IMR-90 (cell line): ENCODE results near the gene HORMAD2. TPM values are rescaled to one million over a fixed set of nuclear protein-coding genes. Genes with fewer than 3 reads are reported as not detected.

Experiments used
- ATAC-seq: fragments of 200-7000 bp; cut with Tn5 transposase; 2 replicates; pipeline ENCODE4 v1.9.1; 2020; ENCODE audit warnings: low read depth, mild to moderate bottlenecking, moderate library complexity
- BruUV-seq: library from RNA; stranded (reverse); fragments of 400-500 nt; replicated peaks from 2 replicates; lab custom pipeline; 2021; lab: Mats Ljungman, UMichigan
- CTCF ChIA-PET: fragments of 300-600 bp; formaldehyde crosslinking; extraction: SDS; loops from one replicate; lab custom pipeline; 2021; ENCODE audit warnings: antibody characterized with exemption; lab: Yijun Ruan, JAX
- POLR2A ChIA-PET: fragments of 300-600 bp; sonication (Branson Sonifier 250); formaldehyde crosslinking; loops from one replicate; lab custom pipeline; 2022; ENCODE audit warnings: antibody characterized with exemption; ENCODE audit not compliant: unreplicated experiment; lab: Charles Lee
- DNase-seq: peaks from one replicate; pipeline ENCODE4 v3.0.0; 2013
- H2AFZ ChIP-seq: replicated peaks from 2 replicates; pipeline ENCODE3; 2013; ENCODE audit warnings: low read length, mild to moderate bottlenecking; ENCODE audit not compliant: poor library complexity
- H2AK5ac ChIP-seq: 2 replicates; pipeline ENCODE4 v1.6.1; 2013; ENCODE audit warnings: low read depth, low read length, inconsistent platforms
- H2AK9ac ChIP-seq: replicated peaks from 2 replicates; pipeline ENCODE3; 2013; ENCODE audit warnings: mild to moderate bottlenecking, low read depth, low read length, moderate library complexity; ENCODE audit not compliant: poor library complexity
- H2BK120ac ChIP-seq: 2 replicates; pipeline ENCODE4 v1.6.1; 2013; ENCODE audit warnings: low read depth, low read length, inconsistent platforms
- H2BK15ac ChIP-seq: 3 replicates; pipeline ENCODE4 v1.6.1; 2013; ENCODE audit warnings: low read depth, low read length, inconsistent platforms
- H2BK20ac ChIP-seq: 2 replicates; pipeline ENCODE4 v1.6.1; 2013; ENCODE audit warnings: low read depth, mild to moderate bottlenecking, inconsistent platforms, low read length, moderate library complexity
- H2BK5ac ChIP-seq: 2 replicates; pipeline ENCODE4 v1.6.1; 2013; ENCODE audit warnings: mild to moderate bottlenecking, low read depth, low read length, inconsistent platforms; ENCODE audit not compliant: poor library complexity, severe bottlenecking
- H3K14ac ChIP-seq: replicated peaks from 2 replicates; pipeline ENCODE4 v1.6.1; 2013; ENCODE audit warnings: low read depth, low read length, inconsistent platforms
- H3K18ac ChIP-seq: 2 replicates; pipeline ENCODE4 v1.6.1; 2013; ENCODE audit warnings: low read depth, low read length, control low read depth
- H3K23ac ChIP-seq: 2 replicates; pipeline ENCODE4 v1.6.1; 2013; ENCODE audit warnings: low read depth, low read length, inconsistent platforms
- H3K27ac ChIP-seq: 2 replicates; pipeline ENCODE4 v1.5.1; 2013; ENCODE audit warnings: mild to moderate bottlenecking, control low read depth, low read length; ENCODE audit not compliant: insufficient read depth
- H3K27me3 ChIP-seq: 2 replicates; pipeline ENCODE4 v1.6.1; 2013; ENCODE audit warnings: low read length; ENCODE audit not compliant: control insufficient read depth, insufficient read depth
- H3K36me3 ChIP-seq: 2 replicates; pipeline ENCODE4 v1.6.1; 2013; ENCODE audit warnings: low read length, mixed read lengths; ENCODE audit not compliant: control insufficient read depth, insufficient read depth
- H3K4ac ChIP-seq: 2 replicates; pipeline ENCODE4 v1.6.1; 2013; ENCODE audit warnings: low read depth, low read length, inconsistent platforms
- H3K4me1 ChIP-seq: 2 replicates; pipeline ENCODE4 v1.6.1; 2013; ENCODE audit warnings: low read length, mixed read lengths; ENCODE audit not compliant: control insufficient read depth, insufficient read depth
- H3K4me2 ChIP-seq: 2 replicates; pipeline ENCODE4 v1.6.1; 2013; ENCODE audit warnings: low read depth, mild to moderate bottlenecking, control low read depth, low read length, moderate library complexity
- H3K4me3 ChIP-seq: 2 replicates; pipeline ENCODE4 v1.5.1; 2013; ENCODE audit warnings: low read depth, mild to moderate bottlenecking, control low read depth, low read length, moderate library complexity; ENCODE audit not compliant: insufficient read depth
- H3K56ac ChIP-seq: 2 replicates; pipeline ENCODE4 v1.6.1; 2013; ENCODE audit warnings: low read length, inconsistent platforms; ENCODE audit not compliant: insufficient read depth; ENCODE audit errors: extremely low read depth
- H3K79me1 ChIP-seq, 2 experiments: 2 replicates each; pipeline ENCODE4 v1.6.1; 2013; ENCODE audit warnings: low read length in 2 of 2, inconsistent platforms in 1 of 2, low read depth in 1 of 2
- H3K9ac ChIP-seq: 2 replicates; pipeline ENCODE4 v1.6.1; 2013; ENCODE audit warnings: low read depth, low read length, control low read depth
- H3K9me1 ChIP-seq: 2 replicates; pipeline ENCODE4 v1.6.1; 2013; ENCODE audit warnings: low read length, inconsistent platforms; ENCODE audit not compliant: insufficient read depth
- H3K9me3 ChIP-seq: 2 replicates; pipeline ENCODE4 v1.6.1; 2013; ENCODE audit warnings: low read length; ENCODE audit not compliant: control insufficient read depth, insufficient read depth
- H4K20me1 ChIP-seq: 2 replicates; pipeline ENCODE4 v1.6.1; 2013; ENCODE audit warnings: low read length, inconsistent platforms; ENCODE audit not compliant: insufficient read depth
- H4K5ac ChIP-seq: 2 replicates; pipeline ENCODE4 v1.6.1; 2013; ENCODE audit warnings: mild to moderate bottlenecking, low read depth, low read length, control low read depth
- H4K8ac ChIP-seq, 2 experiments: 2 replicates each; pipeline ENCODE4 v1.6.1; 2013; ENCODE audit warnings: low read depth in 2 of 2, low read length in 2 of 2, control low read depth in 1 of 2, inconsistent platforms in 1 of 2
- H4K91ac ChIP-seq: 2 replicates; pipeline ENCODE4 v1.6.1; 2013; ENCODE audit warnings: low read depth, low read length, inconsistent platforms; ENCODE audit not compliant: insufficient read depth
- CEBPB ChIP-seq: IDR thresholded peaks from 2 replicates; pipeline ENCODE4 v1.6.1; 2012; ENCODE audit warnings: low read depth, low read length, improper control_type of control experiment
- MAFK ChIP-seq: IDR thresholded peaks from 2 replicates; pipeline ENCODE4 v1.6.1; 2012; ENCODE audit warnings: low read depth, low read length, improper control_type of control experiment
- WGBS, 2 experiments: methylation state at CpG; one replicate each; pipeline versions ENCODE4 v1.1.5 to v1.1.7; 2013; ENCODE audit warnings: missing lambda C conversion rate in 2 of 2; ENCODE audit not compliant: insufficient read length in 1 of 2; ENCODE audit errors: extremely low coverage in 2 of 2; 5-methylcytosine and 5-hydroxymethylcytosine counted together
- dilution Hi-C: fragments of 300-500 bp; cut with HindIII; formaldehyde crosslinking; loops from one replicate; pipeline ENCODE4 v1.14.3; 2018; ENCODE audit warnings: low sequenced_read_pairs; ENCODE audit not compliant: unreplicated experiment
- in situ Hi-C: fragments of 300-500 bp; cut with MboI; formaldehyde crosslinking; loops from 3 replicates; pipeline ENCODE4 v1.14.3; 2019; ENCODE audit warnings: low sequenced_read_pairs, inconsistent platforms, mixed read lengths
- intact Hi-C: fragments of 100-400 bp; cut with micrococcal nuclease; formaldehyde crosslinking; loops from 2 replicates; pipeline ENCODE4 v1.10.0; 2022
- polyA plus RNA-seq, 3 experiments: library from polyadenylated mRNA; depleted of rRNA; stranded (reverse); fragments of >200 nt; gene quantifications; 2 replicates each; pipeline ENCODE4 v1.2.3, GENCODE V29; 2012; ENCODE audit warnings: low replicate concordance in 1 of 3
- total RNA-seq: library from RNA; depleted of rRNA; stranded (reverse); fragments of >200 nt; gene quantifications from 2 replicates; pipeline ENCODE4 v1.2.3, GENCODE V29; 2012

Gene HORMAD2
- total and polyA plus RNA-seq, 2 of the 4 experiments (the other 2 are of a cell fraction): not detected

- H2BK120ac ChIP-seq: no peak overlapping the region
- no peak overlapping the region for H2BK5ac ChIP-seq
- no peaks in the 10 kb centered on the region for H4K20me1 ChIP-seq
- no peak overlapping the region for H2BK20ac ChIP-seq
- H4K5ac ChIP-seq: no peak overlapping the region
- H2BK15ac ChIP-seq: no peak overlapping the region
- H2AFZ ChIP-seq: no peak overlapping the region
- H3K23ac ChIP-seq: no peak overlapping the region
- H3K4ac ChIP-seq: no peak overlapping the region
- in situ Hi-C loops: loop anchor here (10.0 kb wide), 1 partner anchor 455 kb away; no protein-coding TSS in a partner anchor
- no peaks in the 10 kb centered on the region for H3K4me1 ChIP-seq
- CTCF ChIA-PET: interaction anchor here (1.5 kb wide), 1 partner anchor 16 kb away, joined by 3 read pairs; no protein-coding TSS in a partner anchor
- H3K14ac ChIP-seq: no peak overlapping the region
- H4K8ac ChIP-seq: no peak overlapping the region
- H3K56ac ChIP-seq: no peak overlapping the region
- intact Hi-C loops: loop anchor here (1.0 to 5.0 kb wide), 8 partner anchors 166 to 694 kb away; partner anchors contain the start of gene THOC5
- no peak overlapping the region for H4K91ac ChIP-seq
- peaks cover 1% of the 10 kb centered on the region; the same call in 1 of the 2 replicates for H3K9me3 ChIP-seq
- POLR2A ChIA-PET: no interaction called here
- no TSS peak for BruUV-seq
- H2AK5ac ChIP-seq: no peak overlapping the region
- dilution Hi-C loops: no loop called here
- no peak overlapping the region for H3K18ac ChIP-seq
- H3K27ac ChIP-seq: no peak overlapping the region; the same call in 1 of the 2 replicates
- no peaks in the 10 kb centered on the region for H3K9me1 ChIP-seq
- no peak for DNase-seq
- TF ChIP-seq CEBPB (peak; percentile 71), MAFK (no peak)
- no peak overlapping the region for H3K9ac ChIP-seq
- H3K4me3 ChIP-seq: no peak overlapping the region
- WGBS, 2 experiments: no CpG with 5 or more reads among the region's 1 CpG
- H2AK9ac ChIP-seq: no peak overlapping the region
- no peaks in the 10 kb centered on the region for H3K79me1 ChIP-seq
- no peak for ATAC-seq
- H3K36me3 ChIP-seq: no peaks in the 10 kb centered on the region
- no peaks in the 10 kb centered on the region for H3K27me3 ChIP-seq
- no peak overlapping the region for H3K4me2 ChIP-seq
Measured at GRCh38 chr22:30089655-30089974, 9.4 kb downstream of the HORMAD2 start.
